ENCODE data around the gene TMEM255B. TPM values are rescaled to one million over a fixed set of nuclear protein-coding genes. Genes with fewer than 3 reads are reported as not detected.
A peak's percentile ranks its signal among the peaks of the same experiment; 100 is the strongest.

Gene TMEM255B
- total RNA-seq, 1 experiment from 2014 or later, result 7.0 TPM

- Mint-ChIP-seq H3K9me3 (ENCODE audit: unreplicated experiment) (no peaks in the 10 kb centered on the region), H3K27me3 (ENCODE audit: insufficient read depth, unreplicated experiment) (no peaks in the 10 kb centered on the region), H3K4me3 (ENCODE audit: unreplicated experiment) (no peak overlapping the region), H3K4me1 (ENCODE audit: insufficient read depth, unreplicated experiment) (peaks cover 8% of the 10 kb centered on the region), H3K36me3 (ENCODE audit: insufficient read depth, unreplicated experiment) (peaks cover 6% of the 10 kb centered on the region), H3K27ac (ENCODE audit: low read depth, unreplicated experiment) (peak overlapping the region; percentile 40)
- no TSS peak for BruUV-seq (replicated peaks)
- intact Hi-C loops (cut with micrococcal nuclease), result no loop called here
- POLR2A ChIA-PET, result interaction anchor here (1.0 kb wide), 1 partner anchor 15 kb away, joined by 4 read pairs; no protein-coding TSS in a partner anchor
- no peak for DNase-seq (ENCODE audit: unreplicated experiment)
- CTCF ChIA-PET, result no interaction called here
- no peak for TF ChIP-seq CTCF (IDR thresholded peaks at IDR 0.05; ENCODE audit: unreplicated experiment)
These were observed 93.8 kb downstream of the TMEM255B start for GRCh38 chr13:113852536-113853517.

GRCh38 chr13:113853518-113854237, 94.7 kb downstream of the TMEM255B start:
- no peaks in the 10 kb centered on the region for H3K9me3 Mint-ChIP-seq (ENCODE audit: unreplicated experiment)
- no peak overlapping the region for H3K4me3 Mint-ChIP-seq (ENCODE audit: unreplicated experiment)
- CTCF ChIA-PET, result no interaction called here
- POLR2A ChIA-PET, result interaction anchor here (1.0 kb wide), 1 partner anchor 383 kb away, joined by 3 read pairs; no protein-coding TSS in a partner anchor
- H3K36me3 Mint-ChIP-seq (ENCODE audit: insufficient read depth, unreplicated experiment), result peaks cover 6% of the 10 kb centered on the region
- peaks cover 8% of the 10 kb centered on the region for H3K4me1 Mint-ChIP-seq (ENCODE audit: insufficient read depth, unreplicated experiment)
- DNase-seq (ENCODE audit: unreplicated experiment), result no peak
- intact Hi-C loops (cut with micrococcal nuclease), result no loop called here
- TF ChIP-seq CTCF (IDR thresholded peaks at IDR 0.05; ENCODE audit: unreplicated experiment), result no peak
- BruUV-seq (replicated peaks), result no TSS peak
- H3K27me3 Mint-ChIP-seq (ENCODE audit: insufficient read depth, unreplicated experiment), result no peaks in the 10 kb centered on the region
- peak overlapping the region; percentile 40 for H3K27ac Mint-ChIP-seq (ENCODE audit: low read depth, unreplicated experiment)

- no peaks in the 10 kb centered on the region for H3K27me3 Mint-ChIP-seq (ENCODE audit: insufficient read depth, unreplicated experiment)
- peaks cover 6% of the 10 kb centered on the region for H3K36me3 Mint-ChIP-seq (ENCODE audit: insufficient read depth, unreplicated experiment)
- ChIA-PET POLR2A (interaction anchor here (1.0 kb wide), 1 partner anchor 382 kb away, joined by 3 read pairs; no protein-coding TSS in a partner anchor), CTCF (no interaction called here)
- H3K4me1 Mint-ChIP-seq (ENCODE audit: insufficient read depth, unreplicated experiment), result peaks cover 13% of the 10 kb centered on the region
- TF ChIP-seq CTCF (IDR thresholded peaks at IDR 0.05; ENCODE audit: unreplicated experiment), result no peak
- intact Hi-C loops (cut with micrococcal nuclease), result no loop called here
- peak overlapping the region; percentile 40 for H3K27ac Mint-ChIP-seq (ENCODE audit: low read depth, unreplicated experiment)
- no TSS peak for BruUV-seq (replicated peaks)
- no peaks in the 10 kb centered on the region for H3K9me3 Mint-ChIP-seq (ENCODE audit: unreplicated experiment)
- no peak for DNase-seq (ENCODE audit: unreplicated experiment)
- H3K4me3 Mint-ChIP-seq (ENCODE audit: unreplicated experiment), result no peak overlapping the region
These were observed 95.4 kb downstream of the TMEM255B start for GRCh38 chr13:113854238-113855011.

All from MCF 10A (cell line).